SH-SY5Y (cell line): Measurements from ENCODE around the gene INHBC.

Experiments
- GATA2 ChIP-seq: IDR thresholded peaks from 2 replicates; pipeline ENCODE4 v1.6.1; 2011; ENCODE audit warnings: mild to moderate bottlenecking, low read depth, low read length
- GATA3 ChIP-seq: IDR thresholded peaks from 2 replicates; pipeline ENCODE4 v1.6.1; 2011; ENCODE audit warnings: low read depth, mild to moderate bottlenecking, low read length, moderate library complexity

- TF ChIP-seq GATA2 (no peak), GATA3 (no peak)
These were observed 44.4 kb downstream of the INHBC start for GRCh38 chr12:57479043-57479375.
